A673 (cell line): ENCODE data around the gene VTI1B.

Experiments
- EZH2 ChIP-seq: fragments of 200-600 bp; sonication (generic); IDR thresholded peaks from 2 replicates; pipeline ENCODE4 v1.6.1; 2017; ENCODE audit warnings: borderline replicate concordance, low read depth, mild to moderate bottlenecking, mixed read lengths, antibody characterized with exemption, low read length; ENCODE audit not compliant: poor library complexity, severe bottlenecking
- TF ChIP-seq, protein P1 (sequence below): fragments of 300-800, 200-600 bp; sonication (generic); conservative IDR thresholded peaks from 2 replicates; pipeline ENCODE4 v1.5.1; 2017; ENCODE audit warnings: low read depth, mild to moderate bottlenecking, antibody characterized with exemption, low read length, moderate library complexity, mixed read lengths

DNA sequence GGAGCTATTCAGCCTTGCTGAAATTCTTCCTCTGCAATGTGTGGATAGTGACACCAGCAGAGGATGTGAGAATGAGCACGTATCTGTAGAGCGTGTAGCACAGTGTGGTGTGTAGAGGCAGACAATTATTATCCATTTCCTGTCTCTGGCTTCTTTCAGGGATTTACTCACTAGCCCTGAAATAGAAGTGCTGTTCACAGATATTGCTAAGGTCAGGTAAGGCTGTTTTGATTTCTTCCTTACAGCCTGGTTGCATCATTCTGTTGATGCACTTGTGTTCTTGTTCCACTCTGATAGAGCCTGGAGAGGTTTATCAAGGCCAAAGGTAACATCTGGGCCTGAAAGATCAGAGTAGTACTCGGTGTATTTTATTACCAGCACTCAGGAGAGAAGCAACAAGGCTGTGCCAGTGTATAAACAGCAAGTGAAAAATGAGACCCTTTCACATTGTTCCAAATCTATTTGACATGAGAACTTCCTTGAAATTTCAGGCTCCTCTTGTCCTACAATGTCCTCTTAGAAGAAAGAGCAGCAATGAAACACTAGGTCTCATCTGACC is 38.0 kb downstream of the VTI1B start:
- no peak for TF ChIP-seq EZH2
- TF ChIP-seq, protein P1, sequence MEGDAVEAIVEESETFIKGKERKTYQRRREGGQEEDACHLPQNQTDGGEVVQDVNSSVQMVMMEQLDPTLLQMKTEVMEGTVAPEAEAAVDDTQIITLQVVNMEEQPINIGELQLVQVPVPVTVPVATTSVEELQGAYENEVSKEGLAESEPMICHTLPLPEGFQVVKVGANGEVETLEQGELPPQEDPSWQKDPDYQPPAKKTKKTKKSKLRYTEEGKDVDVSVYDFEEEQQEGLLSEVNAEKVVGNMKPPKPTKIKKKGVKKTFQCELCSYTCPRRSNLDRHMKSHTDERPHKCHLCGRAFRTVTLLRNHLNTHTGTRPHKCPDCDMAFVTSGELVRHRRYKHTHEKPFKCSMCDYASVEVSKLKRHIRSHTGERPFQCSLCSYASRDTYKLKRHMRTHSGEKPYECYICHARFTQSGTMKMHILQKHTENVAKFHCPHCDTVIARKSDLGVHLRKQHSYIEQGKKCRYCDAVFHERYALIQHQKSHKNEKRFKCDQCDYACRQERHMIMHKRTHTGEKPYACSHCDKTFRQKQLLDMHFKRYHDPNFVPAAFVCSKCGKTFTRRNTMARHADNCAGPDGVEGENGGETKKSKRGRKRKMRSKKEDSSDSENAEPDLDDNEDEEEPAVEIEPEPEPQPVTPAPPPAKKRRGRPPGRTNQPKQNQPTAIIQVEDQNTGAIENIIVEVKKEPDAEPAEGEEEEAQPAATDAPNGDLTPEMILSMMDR = no peak
